Choroid plexus epithelial cell (primary cell): ENCODE data around the gene TIAM2.
A peak's percentile ranks its signal among the peaks of the same experiment; 100 is the strongest.

Experiments
- DNase-seq: peaks from one replicate; pipeline ENCODE4 v3.0.0-alpha.2; 2010; ENCODE audit warnings: low read depth
- H3K4me3 ChIP-seq: 2 replicates; pipeline ENCODE4 v1.5.1; 2011; ENCODE audit warnings: low read depth, mild to moderate bottlenecking, control low read depth, low read length, moderate library complexity
- TF ChIP-seq, protein P1 (sequence below): conservative IDR thresholded peaks from 2 replicates; pipeline ENCODE4 v1.5.1; 2011; ENCODE audit warnings: low read depth, mild to moderate bottlenecking, control low read depth, inconsistent platforms, low read length, moderate library complexity

Gene TIAM2

DNA sequence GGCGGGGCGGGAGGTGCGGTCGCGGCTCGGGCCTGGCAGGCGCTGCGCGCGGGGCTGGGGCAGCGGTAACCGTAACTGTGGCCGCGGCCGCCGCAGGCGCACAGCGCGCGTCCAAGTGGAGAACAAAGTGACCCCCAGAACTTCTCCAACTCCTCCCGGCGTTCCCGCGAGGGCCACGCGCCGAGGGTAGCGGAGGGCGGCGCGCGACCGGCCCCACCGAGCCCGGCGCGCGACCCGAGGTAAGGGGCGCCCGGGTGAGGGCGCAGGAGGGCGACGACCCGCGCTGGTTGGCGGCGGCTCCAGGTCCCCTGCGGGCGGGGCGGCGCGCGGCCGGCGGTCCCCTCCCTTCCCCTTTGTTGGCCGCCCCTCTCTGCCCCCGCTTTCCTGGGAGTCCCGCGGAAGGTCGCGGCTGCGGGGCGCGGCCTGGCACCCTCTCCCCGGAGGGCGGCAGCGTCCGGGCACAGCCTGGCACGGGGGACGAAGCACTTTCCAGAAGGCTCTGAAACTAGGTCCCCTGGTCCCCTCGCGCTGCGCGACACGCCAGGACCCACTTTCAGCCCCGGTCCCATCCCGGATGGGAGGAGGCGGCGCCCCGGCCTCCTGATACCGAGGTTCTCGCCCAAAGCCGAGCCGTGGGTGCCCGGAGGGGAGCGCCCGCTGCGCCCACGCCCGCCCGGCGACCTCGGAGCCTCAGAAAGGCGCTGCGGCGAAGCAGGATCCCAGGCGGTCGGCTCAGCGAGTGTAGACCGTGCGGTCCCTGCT is at the start of gene TIAM2:
Gene TIAM2 (plus strand): TSS at position 62 of the 762 bp plus-strand sequence. CDS start 133,909 bp downstream, outside the sequence.
- peak within 1 kb of the TSS; percentile 70 for H3K4me3 ChIP-seq
- no peak for DNase-seq
- TF ChIP-seq, protein P1, sequence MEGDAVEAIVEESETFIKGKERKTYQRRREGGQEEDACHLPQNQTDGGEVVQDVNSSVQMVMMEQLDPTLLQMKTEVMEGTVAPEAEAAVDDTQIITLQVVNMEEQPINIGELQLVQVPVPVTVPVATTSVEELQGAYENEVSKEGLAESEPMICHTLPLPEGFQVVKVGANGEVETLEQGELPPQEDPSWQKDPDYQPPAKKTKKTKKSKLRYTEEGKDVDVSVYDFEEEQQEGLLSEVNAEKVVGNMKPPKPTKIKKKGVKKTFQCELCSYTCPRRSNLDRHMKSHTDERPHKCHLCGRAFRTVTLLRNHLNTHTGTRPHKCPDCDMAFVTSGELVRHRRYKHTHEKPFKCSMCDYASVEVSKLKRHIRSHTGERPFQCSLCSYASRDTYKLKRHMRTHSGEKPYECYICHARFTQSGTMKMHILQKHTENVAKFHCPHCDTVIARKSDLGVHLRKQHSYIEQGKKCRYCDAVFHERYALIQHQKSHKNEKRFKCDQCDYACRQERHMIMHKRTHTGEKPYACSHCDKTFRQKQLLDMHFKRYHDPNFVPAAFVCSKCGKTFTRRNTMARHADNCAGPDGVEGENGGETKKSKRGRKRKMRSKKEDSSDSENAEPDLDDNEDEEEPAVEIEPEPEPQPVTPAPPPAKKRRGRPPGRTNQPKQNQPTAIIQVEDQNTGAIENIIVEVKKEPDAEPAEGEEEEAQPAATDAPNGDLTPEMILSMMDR, result no peak

DNA sequence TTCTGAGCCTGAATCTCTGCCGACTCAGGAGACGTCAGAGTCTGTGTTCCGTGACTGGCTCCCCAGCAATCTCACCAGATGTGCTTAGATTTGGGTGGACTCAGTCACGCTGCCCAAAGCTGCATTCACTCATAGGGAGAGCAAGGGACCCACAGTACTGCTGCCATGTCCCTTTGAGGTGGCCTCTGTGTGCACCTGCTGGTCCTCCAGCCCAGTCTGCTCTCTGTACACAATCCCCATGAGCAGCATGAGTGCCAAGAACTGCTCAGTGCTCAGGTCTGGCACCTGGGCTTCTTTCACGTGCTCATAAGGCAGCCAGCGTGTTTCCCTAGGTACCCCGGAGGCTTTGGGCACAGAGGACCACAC is 44.2 kb upstream of the TIAM2 start:
- no peak for DNase-seq
- TF ChIP-seq, protein P1, result no peak

GRCh38 chr6:154951345-154952200 is 43.5 kb upstream of the TIAM2 start:
- TF ChIP-seq, protein P1, result no peak
- H3K4me3 ChIP-seq, result no peak overlapping the region
- no peak for DNase-seq

More for the DNA sequence above, 44.2 kb upstream of the TIAM2 start:
- no peak overlapping the region for H3K4me3 ChIP-seq

DNA sequence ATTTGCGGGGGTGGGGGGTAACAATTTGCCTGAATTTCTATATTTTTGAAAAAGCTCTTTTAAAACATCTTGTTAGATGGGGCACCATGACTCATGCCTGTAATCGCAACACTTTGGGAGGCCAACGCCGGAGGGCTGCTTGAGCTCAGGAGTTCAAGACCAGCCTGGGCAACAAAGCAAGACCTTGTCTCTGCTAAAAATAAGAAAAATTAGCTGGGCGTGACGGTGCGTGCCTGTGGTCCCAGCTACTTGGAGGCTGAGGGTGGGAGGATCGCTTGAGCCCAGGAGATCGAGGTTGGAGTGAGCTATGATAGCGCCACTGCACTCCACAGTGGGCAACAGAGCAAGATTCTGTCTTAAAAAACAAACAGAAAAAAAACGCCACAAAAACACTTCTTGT is 41.5 kb upstream of the TIAM2 start:
- H3K4me3 ChIP-seq, result no peak overlapping the region
- no peak for DNase-seq
- TF ChIP-seq, protein P1, result no peak

GRCh38 chr6:154954347-154954746 is 40.8 kb upstream of the TIAM2 start:
- TF ChIP-seq, protein P1, result no peak
- peak; percentile 24 for DNase-seq

DNA sequence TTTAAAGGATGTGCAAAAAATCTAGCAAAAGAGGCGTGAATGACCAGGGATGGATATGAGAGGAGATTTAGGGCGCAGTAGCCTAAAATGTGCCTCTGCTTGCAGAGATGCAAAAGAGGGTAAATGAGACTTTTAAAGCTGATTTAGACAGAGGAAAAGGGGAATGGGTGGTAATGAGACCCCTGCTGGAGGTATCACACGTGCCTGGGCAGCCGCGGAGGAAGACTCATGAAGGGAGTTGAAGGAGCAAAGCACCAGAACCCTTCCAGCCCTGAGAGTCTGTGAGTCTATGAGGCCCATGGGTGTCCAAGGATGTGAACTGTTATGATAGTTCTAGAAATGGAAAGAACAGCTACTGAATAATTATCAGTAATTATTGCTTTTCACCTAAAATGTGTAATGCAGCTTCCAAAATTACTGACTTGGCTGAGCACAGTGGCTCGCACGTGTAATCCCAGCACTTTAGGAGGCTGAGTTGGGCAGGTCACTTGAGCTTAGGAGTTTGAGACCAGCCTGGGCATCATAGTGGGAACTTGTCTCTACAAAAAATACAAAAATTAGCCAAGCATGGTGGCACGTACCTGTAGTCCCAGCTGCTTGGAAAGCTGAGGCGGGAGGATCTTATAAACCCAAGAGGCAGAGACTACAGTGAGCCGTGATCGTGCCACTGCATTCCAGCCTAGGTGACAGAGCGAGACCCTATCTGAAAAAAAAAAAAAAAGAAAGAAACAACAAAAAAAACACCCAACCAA is 38.2 kb upstream of the TIAM2 start:
- TF ChIP-seq, protein P1, result no peak
- no peak for DNase-seq

More at GRCh38 chr6:154954347-154954746, 40.8 kb upstream of the TIAM2 start:
- H3K4me3 ChIP-seq, result no peak overlapping the region

More for the DNA sequence above, 38.2 kb upstream of the TIAM2 start:
- no peak overlapping the region for H3K4me3 ChIP-seq
